DOHH2 (cell line): ENCODE data around the gene KCTD6.

Source experiments
- EZH2phosphoT487 ChIP-seq: fragments of 200-600 bp; sonication (generic); IDR thresholded peaks from 2 replicates; pipeline ENCODE4 v1.6.1; 2017; ENCODE audit warnings: borderline replicate concordance, mild to moderate bottlenecking, antibody characterized with exemption, low read length, moderate library complexity, mixed read lengths
- TF ChIP-seq, protein P1 (sequence below): fragments of 200-600 bp; sonication (generic); IDR thresholded peaks from one replicate; pipeline ENCODE4 v1.5.1; 2014; ENCODE audit warnings: antibody characterized with exemption, mild to moderate bottlenecking, low read depth, low read length; ENCODE audit not compliant: poor library complexity, severe bottlenecking

DNA sequence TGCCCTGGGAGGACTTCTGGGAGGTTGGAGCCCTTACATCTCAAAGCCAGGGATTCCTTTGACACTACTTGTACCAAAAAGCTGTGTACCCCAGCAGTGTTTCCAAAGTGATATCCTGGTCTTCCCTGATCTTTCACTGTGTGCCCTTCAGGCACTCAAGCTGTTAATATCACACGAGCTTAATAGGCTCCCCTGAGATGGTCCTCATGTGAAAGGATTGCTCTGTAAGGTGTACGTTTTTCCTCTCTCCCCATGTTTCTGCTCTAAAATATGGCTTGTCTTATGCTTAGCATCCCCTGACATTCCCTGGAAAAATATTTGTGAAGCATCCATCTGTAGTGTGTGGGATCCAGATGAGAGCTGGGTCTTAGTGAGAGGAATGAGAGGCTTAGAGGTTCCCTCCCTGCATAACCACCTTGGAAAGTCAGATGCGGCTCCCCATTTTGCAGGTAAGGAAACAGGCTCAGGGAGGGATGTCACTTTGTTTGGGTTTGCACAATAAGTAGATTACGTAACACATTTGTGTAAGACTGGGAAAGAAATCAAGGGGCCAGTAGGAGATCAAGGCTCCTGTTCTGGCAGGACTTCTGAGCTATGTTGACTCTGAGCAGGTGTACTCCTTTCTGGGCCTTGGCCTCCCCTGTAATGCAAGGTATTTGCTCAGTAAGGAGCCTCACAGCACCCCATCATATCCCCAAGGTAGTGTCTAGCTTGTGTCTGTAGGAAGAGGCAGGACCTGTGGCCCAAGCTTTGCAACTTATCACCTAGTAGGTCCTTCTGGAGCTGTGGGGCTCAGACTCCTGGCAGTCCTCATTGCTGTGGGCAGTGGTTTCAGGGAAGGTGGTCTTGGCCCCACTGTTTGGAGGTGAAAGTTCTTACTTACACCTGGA is 45.8 kb downstream of the KCTD6 start:
- TF ChIP-seq, protein P1, sequence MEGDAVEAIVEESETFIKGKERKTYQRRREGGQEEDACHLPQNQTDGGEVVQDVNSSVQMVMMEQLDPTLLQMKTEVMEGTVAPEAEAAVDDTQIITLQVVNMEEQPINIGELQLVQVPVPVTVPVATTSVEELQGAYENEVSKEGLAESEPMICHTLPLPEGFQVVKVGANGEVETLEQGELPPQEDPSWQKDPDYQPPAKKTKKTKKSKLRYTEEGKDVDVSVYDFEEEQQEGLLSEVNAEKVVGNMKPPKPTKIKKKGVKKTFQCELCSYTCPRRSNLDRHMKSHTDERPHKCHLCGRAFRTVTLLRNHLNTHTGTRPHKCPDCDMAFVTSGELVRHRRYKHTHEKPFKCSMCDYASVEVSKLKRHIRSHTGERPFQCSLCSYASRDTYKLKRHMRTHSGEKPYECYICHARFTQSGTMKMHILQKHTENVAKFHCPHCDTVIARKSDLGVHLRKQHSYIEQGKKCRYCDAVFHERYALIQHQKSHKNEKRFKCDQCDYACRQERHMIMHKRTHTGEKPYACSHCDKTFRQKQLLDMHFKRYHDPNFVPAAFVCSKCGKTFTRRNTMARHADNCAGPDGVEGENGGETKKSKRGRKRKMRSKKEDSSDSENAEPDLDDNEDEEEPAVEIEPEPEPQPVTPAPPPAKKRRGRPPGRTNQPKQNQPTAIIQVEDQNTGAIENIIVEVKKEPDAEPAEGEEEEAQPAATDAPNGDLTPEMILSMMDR: no peak
- TF ChIP-seq EZH2phosphoT487: no peak
